Neutrophil (primary cell): ENCODE results near the gene AKAP11.

ENCODE experiments used
- H3K27ac ChIP-seq: fragments of 200-600 bp; sonication (generic); 2 replicates; pipeline ENCODE4 v1.5.1; 2016; ENCODE audit warnings: mild to moderate bottlenecking, moderate library complexity
- H3K27me3 ChIP-seq: fragments of 200-600 bp; sonication (generic); 2 replicates; pipeline ENCODE4 v1.6.0; 2016; ENCODE audit warnings: mild to moderate bottlenecking
- H3K36me3 ChIP-seq: fragments of 200-600 bp; sonication (generic); 2 replicates; pipeline ENCODE4 v1.5.1; 2017
- H3K4me1 ChIP-seq, 2 experiments: fragments of 200-600 bp in 1 of 2; sonication (generic) in 1 of 2; 1 replicate in 1 of 2; 2 replicates in 1 of 2; pipeline versions ENCODE4 v1.5.1 to v1.6.1; 2013 to 2016; ENCODE audit warnings: low read depth in 1 of 2, low read length in 1 of 2, mild to moderate bottlenecking in 1 of 2, moderate library complexity in 1 of 2; ENCODE audit not compliant: control insufficient read depth in 1 of 2, insufficient read depth in 1 of 2
- H3K4me3 ChIP-seq, 2 experiments: fragments of 200-600 bp in 1 of 2; sonication (generic) in 1 of 2; 1 replicate in 1 of 2; 2 replicates in 1 of 2; pipeline ENCODE4 v1.5.1; 2013 to 2016; ENCODE audit warnings: low read depth in 1 of 2, low read length in 1 of 2, mild to moderate bottlenecking in 1 of 2, moderate library complexity in 1 of 2
- H3K9me3 ChIP-seq: fragments of 200-600 bp; sonication (generic); 2 replicates; pipeline ENCODE4 v1.5.1; 2016
- CTCF ChIP-seq: fragments of 200-600 bp; sonication (generic); IDR thresholded peaks from 2 replicates; pipeline ENCODE4 v1.5.1; 2016; ENCODE audit warnings: antibody characterized with exemption

Gene AKAP11

DNA sequence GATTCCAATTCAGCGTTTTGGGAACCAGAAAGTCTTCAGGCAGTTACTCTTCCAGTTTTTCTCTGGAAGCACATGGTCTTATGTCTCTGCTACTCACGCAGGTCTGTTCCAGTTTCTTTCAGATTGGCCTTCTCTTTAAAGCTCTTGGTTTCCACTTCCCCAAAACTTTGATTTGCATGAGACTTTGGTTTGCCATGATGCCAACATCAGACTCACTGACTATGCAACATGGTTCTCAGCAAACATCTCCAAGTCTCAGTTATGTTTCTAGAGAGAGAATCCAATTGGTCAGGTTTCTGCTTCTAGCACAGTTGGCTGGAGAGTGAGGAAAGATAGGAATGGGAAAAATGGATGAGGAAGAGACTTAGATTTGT, 3.1 kb downstream of the AKAP11 start:
- H3K4me1 ChIP-seq = peaks cover 13 to 22% of the 10 kb centered on the region in 2 experiments
- H3K36me3 ChIP-seq = no peaks in the 10 kb centered on the region
- no peak overlapping the region for H3K4me3 ChIP-seq
- no peak overlapping the region for H3K27ac ChIP-seq
- H3K9me3 ChIP-seq = no peaks in the 10 kb centered on the region
- no peak for TF ChIP-seq CTCF
- no peaks in the 10 kb centered on the region for H3K27me3 ChIP-seq

DNA sequence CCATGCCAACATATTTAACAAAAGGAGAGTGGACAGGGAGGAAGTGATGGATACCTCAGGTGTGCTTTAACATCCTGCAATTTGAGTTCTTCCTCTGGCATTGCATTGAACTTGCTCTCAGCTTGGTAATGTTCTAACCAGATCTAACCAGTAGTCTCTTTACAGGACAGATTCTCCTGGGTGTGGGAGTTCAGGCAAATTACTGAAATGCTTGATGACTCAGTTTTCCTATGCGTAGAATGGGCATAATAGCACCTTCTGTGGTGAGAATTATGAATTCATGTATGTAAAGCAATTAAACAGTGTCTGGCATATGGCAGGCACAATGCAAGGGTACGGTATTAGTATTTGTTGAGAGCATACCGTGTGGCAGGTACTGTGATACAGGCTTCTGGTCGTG, 3.6 kb downstream of the AKAP11 start:
- Histone ChIP-seq H3K4me3 (no peak overlapping the region), H3K27ac (no peak overlapping the region), H3K27me3 (no peaks in the 10 kb centered on the region), H3K9me3 (no peaks in the 10 kb centered on the region), H3K36me3 (no peaks in the 10 kb centered on the region), H3K4me1 (peaks cover 13 to 22% of the 10 kb centered on the region in 2 experiments)
- TF ChIP-seq CTCF = no peak

DNA sequence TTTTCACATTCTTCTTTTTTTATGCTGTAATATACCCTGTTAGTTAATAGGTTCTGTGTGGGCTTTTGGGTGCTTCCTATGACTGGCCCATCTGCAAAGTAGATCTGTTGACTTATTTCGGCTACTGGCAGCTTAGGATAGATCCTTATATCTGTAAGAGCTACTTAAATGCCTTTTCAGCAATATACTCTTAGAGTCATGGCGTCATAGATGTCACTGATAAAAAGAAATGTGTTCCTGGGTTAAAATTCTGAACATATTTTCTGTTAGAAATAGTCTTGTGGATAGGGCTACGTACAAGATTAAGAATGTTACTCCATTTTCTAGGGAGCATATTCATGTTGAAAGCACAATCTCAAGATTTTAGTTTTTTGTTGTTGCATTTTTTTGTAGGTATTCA, 4.7 kb downstream of the AKAP11 start:
- Histone ChIP-seq H3K9me3 (no peaks in the 10 kb centered on the region), H3K4me1 (peaks cover 13 to 20% of the 10 kb centered on the region in 2 experiments), H3K4me3 (no peak overlapping the region), H3K36me3 (no peaks in the 10 kb centered on the region), H3K27me3 (no peaks in the 10 kb centered on the region), H3K27ac (no peak overlapping the region)
- no peak for TF ChIP-seq CTCF

DNA sequence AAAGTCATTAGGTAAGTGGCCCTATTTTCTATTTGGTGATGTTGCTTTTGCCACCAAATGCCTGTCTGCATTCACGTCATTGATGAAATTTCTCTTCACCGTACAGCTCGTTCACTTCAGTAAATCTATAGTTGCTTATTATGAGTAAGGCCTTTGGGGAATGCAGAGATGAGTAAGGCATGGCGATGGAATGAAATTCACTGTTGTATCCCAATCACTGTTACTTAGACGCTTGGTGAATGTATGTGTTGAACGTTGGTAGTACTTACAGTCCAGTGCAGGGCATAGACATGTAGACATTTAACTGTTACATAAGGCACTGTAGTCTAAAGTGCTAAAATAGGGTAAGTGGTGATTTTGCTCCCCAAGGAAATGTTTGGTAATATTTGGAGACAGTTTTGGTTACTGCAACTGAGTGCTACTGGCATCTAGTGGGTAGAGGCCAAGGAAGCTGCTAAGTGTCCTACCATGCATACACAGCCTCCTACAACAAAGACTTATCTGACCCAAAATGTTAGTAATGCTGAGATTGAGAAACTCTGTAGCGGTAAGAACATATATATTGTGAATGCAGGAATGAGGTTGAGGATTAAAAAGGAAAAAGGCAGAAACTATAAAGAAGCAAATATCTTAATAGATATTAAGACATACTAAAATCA, 5.8 kb downstream of the AKAP11 start:
- Histone ChIP-seq H3K4me1 (peaks cover 9 to 15% of the 10 kb centered on the region in 2 experiments), H3K27me3 (no peaks in the 10 kb centered on the region), H3K9me3 (no peaks in the 10 kb centered on the region), H3K36me3 (no peaks in the 10 kb centered on the region), H3K4me3 (no peak overlapping the region), H3K27ac (no peak overlapping the region)
- TF ChIP-seq CTCF = no peak

DNA sequence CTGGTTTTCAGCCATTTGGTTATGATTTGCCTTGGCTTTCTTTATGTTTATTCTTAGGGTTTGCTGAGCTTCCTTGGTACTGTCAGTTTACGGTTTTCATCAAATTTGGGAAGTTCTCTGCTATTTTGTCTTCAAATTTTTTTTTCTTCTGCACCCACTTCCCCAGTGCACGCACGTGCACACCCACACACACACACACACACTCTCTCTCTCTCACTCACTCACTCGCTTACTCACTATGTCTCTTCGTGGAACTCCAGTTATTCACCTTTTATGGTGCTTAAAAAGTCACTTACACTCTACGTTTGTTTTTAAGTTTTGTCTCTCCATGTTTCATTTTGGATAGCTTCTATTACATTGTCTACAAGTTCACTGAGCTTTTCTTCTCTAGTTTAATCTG, 7.1 kb downstream of the AKAP11 start:
- no peaks in the 10 kb centered on the region for H3K27me3 ChIP-seq
- peaks cover 5 to 8% of the 10 kb centered on the region in 2 experiments for H3K4me1 ChIP-seq
- no peak overlapping the region for H3K27ac ChIP-seq
- no peaks in the 10 kb centered on the region for H3K36me3 ChIP-seq
- no peaks in the 10 kb centered on the region for H3K9me3 ChIP-seq
- H3K4me3 ChIP-seq = no peak overlapping the region
- TF ChIP-seq CTCF = no peak
